Vagina (tissue), 2 donors: ENCODE measurements around the gene MYO7B. TPM values are rescaled to one million over a fixed set of nuclear protein-coding genes. Genes with fewer than 3 reads are reported as not detected.

Experiments
- DNase-seq, 2 donors: peaks; one replicate each; pipeline ENCODE4 v3.0.0-alpha.2; 2017; ENCODE audit errors: extremely low spot score in 2 of 2
- H3K27ac ChIP-seq: fragments of 200-600 bp; sonication (generic); one replicate; pipeline ENCODE4 v1.5.1; 2019
- H3K27me3 ChIP-seq: fragments of 200-600 bp; sonication (generic); one replicate; pipeline ENCODE4 v1.5.1; 2019
- H3K36me3 ChIP-seq, 2 donors: fragments of 200-600 bp; sonication (generic); one replicate each; pipeline ENCODE4 v1.5.1; 2017 to 2019
- H3K4me1 ChIP-seq: fragments of 200-600 bp; sonication (generic); one replicate; pipeline ENCODE4 v1.5.1; 2019
- H3K4me3 ChIP-seq, 2 donors: fragments of 200-600 bp; sonication (generic); 1 replicate in 1 of 2; 2 replicates in 1 of 2; pipeline ENCODE4 v1.5.1; 2016 to 2019
- H3K9me3 ChIP-seq: fragments of 200-600 bp; sonication (generic); one replicate; pipeline ENCODE4 v1.5.1; 2019
- POLR2A ChIP-seq, 2 donors: fragments of 450-650 bp; IDR thresholded peaks; one replicate each; pipeline ENCODE4 v1.6.1; 2017; ENCODE audit warnings: antibody characterized with exemption in 2 of 2, mild to moderate bottlenecking in 2 of 2, moderate library complexity in 2 of 2
- POLR2AphosphoS5 ChIP-seq, 2 donors: sonication (generic); formaldehyde crosslinking; IDR thresholded peaks; one replicate each; pipeline ENCODE4 v1.9.0; 2017; ENCODE audit warnings: antibody characterized with exemption in 2 of 2, mild to moderate bottlenecking in 2 of 2, low read depth in 1 of 2; ENCODE audit not compliant: insufficient read depth in 1 of 2
- intact Hi-C: fragments of 100-400 bp; cut with DNase I; formaldehyde crosslinking; loops from one replicate; pipeline ENCODE4 v1.15.1; 2023
- total RNA-seq: library from RNA; depleted of rRNA; stranded (reverse); fragments of >200 nt; gene quantifications from one replicate; pipeline ENCODE4 v1.2.3, GENCODE V29; 2016
- TF ChIP-seq, protein P1 (sequence below), 3 experiments: fragments of 450-650 bp in 2 of 3; fragments of 200-600 bp in 1 of 3; sonication (generic) in 1 of 3; IDR thresholded peaks; one replicate each; pipeline ENCODE4 v1.5.1; 2017 to 2019; ENCODE audit warnings: antibody characterized with exemption in 3 of 3, mild to moderate bottlenecking in 2 of 3, moderate library complexity in 2 of 3

The MYO7B gene
- total RNA-seq, result not detected

DNA sequence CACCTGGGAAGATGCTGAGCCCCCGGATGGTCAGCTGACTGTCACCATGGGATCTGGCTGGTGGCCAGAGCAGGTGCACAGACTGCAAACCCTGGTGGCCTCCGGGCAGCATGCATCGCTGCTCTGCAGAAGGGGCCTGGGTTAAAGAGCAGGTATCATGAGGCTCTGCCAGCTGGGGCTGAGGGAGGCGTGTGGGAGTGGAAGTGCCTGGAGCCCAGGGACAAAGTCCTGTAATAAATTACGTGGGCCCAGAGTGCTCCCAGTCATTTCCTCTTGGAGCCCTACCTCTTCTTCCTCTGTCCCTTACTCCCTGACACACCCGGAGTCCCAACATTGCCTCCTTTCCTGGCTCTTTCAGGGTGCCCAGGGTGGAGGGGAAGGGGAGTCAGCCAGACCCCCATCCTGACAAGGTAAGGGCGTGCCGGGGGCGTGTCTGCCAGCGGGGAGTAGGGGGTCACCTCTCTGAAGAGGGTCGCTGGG is at the start of gene MYO7B:
Gene MYO7B, plus strand, starts transcription at position 262 of the 480 bp plus-strand sequence. CDS start 24,040 bp downstream, outside the sequence.
- Histone ChIP-seq H3K4me1 (no peaks in the 10 kb centered on the region), H3K27ac (no peak within 1 kb of the TSS), H3K27me3 (no peaks in the 10 kb centered on the region), H3K9me3 (no peaks in the 10 kb centered on the region), H3K36me3 (no peaks in the 10 kb centered on the region), H3K4me3 (no peak within 1 kb of the TSS)
- TF ChIP-seq, protein P1, sequence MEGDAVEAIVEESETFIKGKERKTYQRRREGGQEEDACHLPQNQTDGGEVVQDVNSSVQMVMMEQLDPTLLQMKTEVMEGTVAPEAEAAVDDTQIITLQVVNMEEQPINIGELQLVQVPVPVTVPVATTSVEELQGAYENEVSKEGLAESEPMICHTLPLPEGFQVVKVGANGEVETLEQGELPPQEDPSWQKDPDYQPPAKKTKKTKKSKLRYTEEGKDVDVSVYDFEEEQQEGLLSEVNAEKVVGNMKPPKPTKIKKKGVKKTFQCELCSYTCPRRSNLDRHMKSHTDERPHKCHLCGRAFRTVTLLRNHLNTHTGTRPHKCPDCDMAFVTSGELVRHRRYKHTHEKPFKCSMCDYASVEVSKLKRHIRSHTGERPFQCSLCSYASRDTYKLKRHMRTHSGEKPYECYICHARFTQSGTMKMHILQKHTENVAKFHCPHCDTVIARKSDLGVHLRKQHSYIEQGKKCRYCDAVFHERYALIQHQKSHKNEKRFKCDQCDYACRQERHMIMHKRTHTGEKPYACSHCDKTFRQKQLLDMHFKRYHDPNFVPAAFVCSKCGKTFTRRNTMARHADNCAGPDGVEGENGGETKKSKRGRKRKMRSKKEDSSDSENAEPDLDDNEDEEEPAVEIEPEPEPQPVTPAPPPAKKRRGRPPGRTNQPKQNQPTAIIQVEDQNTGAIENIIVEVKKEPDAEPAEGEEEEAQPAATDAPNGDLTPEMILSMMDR (IDR thresholded peaks at IDR 0.05), result no peak
- TF ChIP-seq POLR2AphosphoS5 (IDR thresholded peaks at IDR 0.05; ENCODE audit: insufficient read depth in 1 of 2, low read depth in 1 of 2) (no peak), POLR2A (IDR thresholded peaks at IDR 0.05) (no peak)
- intact Hi-C loops, result no loop called here
- no peak for DNase-seq

- DNase-seq, result no peak
- TF ChIP-seq POLR2AphosphoS5 (IDR thresholded peaks at IDR 0.05; ENCODE audit: insufficient read depth in 1 of 2, low read depth in 1 of 2) (no peak), POLR2A (IDR thresholded peaks at IDR 0.05) (no peak)
- TF ChIP-seq, protein P1 (IDR thresholded peaks at IDR 0.05), result no peak
- Histone ChIP-seq H3K36me3 (peaks cover 0 to 80% of the 10 kb centered on the region in 2 donors), H3K27me3 (no peaks in the 10 kb centered on the region), H3K4me1 (no peaks in the 10 kb centered on the region), H3K9me3 (no peaks in the 10 kb centered on the region), H3K4me3 (no peak overlapping the region), H3K27ac (no peak overlapping the region)
- intact Hi-C loops, result no loop called here
These were observed 49.8 kb upstream of the MYO7B start for GRCh38 chr2:127485694-127486071.

- no peaks in the 10 kb centered on the region for H3K9me3 ChIP-seq
- no peaks in the 10 kb centered on the region for H3K4me1 ChIP-seq
- TF ChIP-seq, protein P1 (IDR thresholded peaks at IDR 0.05), result no peak
- TF ChIP-seq POLR2AphosphoS5 (IDR thresholded peaks at IDR 0.05; ENCODE audit: insufficient read depth in 1 of 2, low read depth in 1 of 2), result no peak
- no peak for TF ChIP-seq POLR2A (IDR thresholded peaks at IDR 0.05)
- no peak overlapping the region for H3K4me3 ChIP-seq
- H3K36me3 ChIP-seq, result peaks cover 0 to 80% of the 10 kb centered on the region in 2 donors
- DNase-seq, result no peak
- H3K27me3 ChIP-seq, result no peaks in the 10 kb centered on the region
- intact Hi-C loops, result no loop called here
- H3K27ac ChIP-seq, result no peak overlapping the region
These were observed 49.0 kb upstream of the MYO7B start for GRCh38 chr2:127486247-127487058.

DNA sequence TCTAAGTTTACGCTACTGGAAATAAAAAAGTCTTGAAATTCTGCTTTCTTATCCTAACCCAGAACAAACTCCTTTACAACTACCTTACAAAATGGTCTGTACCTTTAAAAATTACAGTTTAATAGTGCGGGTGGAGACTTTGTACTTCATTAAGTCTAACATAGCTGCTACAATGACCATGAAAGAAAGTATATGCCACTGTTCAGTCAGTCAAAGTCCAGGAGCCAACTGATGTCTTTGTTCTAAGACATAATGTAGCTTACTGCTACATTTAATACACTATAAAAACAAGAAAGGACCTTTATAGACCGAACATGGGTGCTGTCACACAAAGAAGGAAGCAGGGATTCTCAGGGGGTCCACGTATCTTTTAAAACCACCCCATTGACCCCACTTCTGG is 45.2 kb upstream of the MYO7B start:
- H3K27me3 ChIP-seq, result no peaks in the 10 kb centered on the region
- DNase-seq, result no peak
- H3K4me1 ChIP-seq, result no peaks in the 10 kb centered on the region
- intact Hi-C loops, result no loop called here
- TF ChIP-seq, protein P1 (IDR thresholded peaks at IDR 0.05), result no peak
- no peak for TF ChIP-seq POLR2A (IDR thresholded peaks at IDR 0.05)
- no peak for TF ChIP-seq POLR2AphosphoS5 (IDR thresholded peaks at IDR 0.05; ENCODE audit: insufficient read depth in 1 of 2, low read depth in 1 of 2)
- H3K9me3 ChIP-seq, result no peaks in the 10 kb centered on the region
- H3K4me3 ChIP-seq, result no peak overlapping the region
- no peak overlapping the region for H3K27ac ChIP-seq
- H3K36me3 ChIP-seq, result peaks cover 0 to 87% of the 10 kb centered on the region in 2 donors

DNA sequence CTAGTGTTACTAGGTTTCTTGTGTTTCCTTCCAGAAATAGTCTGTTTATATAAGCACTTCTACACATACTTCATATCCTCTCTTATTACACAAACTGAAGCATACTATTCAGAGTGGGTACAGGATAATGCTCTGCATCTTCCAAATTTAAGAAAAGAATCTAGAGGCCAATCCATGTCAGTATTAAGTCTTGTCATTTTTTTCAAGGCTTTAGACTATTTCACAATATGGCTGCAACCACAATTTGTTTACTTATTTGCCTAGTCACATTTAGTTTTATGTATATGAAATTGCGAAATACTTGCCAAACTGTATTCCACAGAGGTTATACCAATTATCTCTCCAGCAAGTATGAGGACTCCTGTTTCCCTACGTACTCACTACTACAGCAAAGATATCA is 37.1 kb upstream of the MYO7B start:
- no peak overlapping the region for H3K4me3 ChIP-seq
- H3K27me3 ChIP-seq, result no peaks in the 10 kb centered on the region
- intact Hi-C loops, result no loop called here
- TF ChIP-seq, protein P1 (IDR thresholded peaks at IDR 0.05), result no peak
- TF ChIP-seq POLR2AphosphoS5 (IDR thresholded peaks at IDR 0.05; ENCODE audit: insufficient read depth in 1 of 2, low read depth in 1 of 2), result no peak
- no peak for TF ChIP-seq POLR2A (IDR thresholded peaks at IDR 0.05)
- H3K36me3 ChIP-seq, result peaks cover 0 to 71% of the 10 kb centered on the region in 2 donors
- no peaks in the 10 kb centered on the region for H3K4me1 ChIP-seq
- no peak for DNase-seq
- H3K9me3 ChIP-seq, result no peaks in the 10 kb centered on the region
- no peak overlapping the region for H3K27ac ChIP-seq
